SK-N-SH treated with all-trans-retinoic acid at 6 μM for 48 hours (cell line): Measurements from ENCODE around the gene PYGL.
A peak's percentile ranks its signal among the peaks of the same experiment; 100 is the strongest.

ENCODE experiments used
- ARNTL ChIP-seq: fragments of 450-650 bp; formaldehyde crosslinking; IDR thresholded peaks from 2 replicates; pipeline ENCODE4 v1.5.0; 2020; ENCODE audit warnings: low read depth, mild to moderate bottlenecking, moderate library complexity, borderline replicate concordance
- CSDC2 ChIP-seq: fragments of 250-450 bp; sonication (Bioruptor Pico); IDR thresholded peaks from 2 replicates; pipeline ENCODE4 v1.5.0; 2020; ENCODE audit warnings: mild to moderate bottlenecking, moderate library complexity
- ISL1 ChIP-seq: fragments of 250-450 bp; sonication (Bioruptor Pico); IDR thresholded peaks from 2 replicates; pipeline ENCODE4 v2.1.2; 2022; ENCODE audit warnings: mild to moderate bottlenecking, moderate library complexity
- OSR1 ChIP-seq: fragments of 250-450 bp; sonication (Bioruptor Pico); IDR thresholded peaks from 2 replicates; pipeline ENCODE4 v1.8.0; 2022; ENCODE audit warnings: moderate library complexity, mild to moderate bottlenecking, inconsistent platforms
- PPARA ChIP-seq: fragments of 250-450 bp; sonication (Bioruptor Pico); IDR thresholded peaks from 2 replicates; pipeline ENCODE4 v1.5.0; 2020; ENCODE audit warnings: mild to moderate bottlenecking, borderline replicate concordance
- RARB ChIP-seq: fragments of 250-450 bp; sonication (Bioruptor Pico); IDR thresholded peaks from 2 replicates; pipeline ENCODE4 v1.8.0; 2021; ENCODE audit warnings: mild to moderate bottlenecking, moderate library complexity
- TCF4 ChIP-seq: fragments of 250-450 bp; sonication (Bioruptor Pico); IDR thresholded peaks from 2 replicates; pipeline ENCODE4 v1.8.0; 2021; ENCODE audit warnings: mild to moderate bottlenecking, moderate library complexity, borderline replicate concordance
- TOX ChIP-seq: fragments of 250-450 bp; sonication (Bioruptor Pico); IDR thresholded peaks from 2 replicates; pipeline ENCODE4 v1.8.0; 2021; ENCODE audit warnings: mild to moderate bottlenecking, moderate library complexity, borderline replicate concordance
- ZFP3 ChIP-seq: fragments of 250-450 bp; sonication (Bioruptor Pico); IDR thresholded peaks from 2 replicates; pipeline ENCODE4 v1.5.0; 2020; ENCODE audit warnings: mild to moderate bottlenecking, moderate library complexity
- ZNF70 ChIP-seq: fragments of 450-650 bp; formaldehyde crosslinking; IDR thresholded peaks from 2 replicates; pipeline ENCODE4 v1.5.0; 2020; ENCODE audit warnings: mild to moderate bottlenecking, moderate library complexity
- TF ChIP-seq, protein P1 (sequence below): fragments of 250-450 bp; sonication (Bioruptor Pico); IDR thresholded peaks from 2 replicates; pipeline ENCODE4 v1.5.1; 2020; ENCODE audit warnings: low read depth, mild to moderate bottlenecking, moderate library complexity
- TF ChIP-seq, protein P2 (sequence below): fragments of 250-450 bp; sonication (Bioruptor Pico); IDR thresholded peaks from 2 replicates; pipeline ENCODE4 v1.5.1; 2021; ENCODE audit warnings: mild to moderate bottlenecking, moderate library complexity
- TF ChIP-seq, protein P3 (sequence below): fragments of 250-450 bp; sonication (Bioruptor Pico); IDR thresholded peaks from 2 replicates; pipeline ENCODE4 v1.8.0; 2020; ENCODE audit warnings: mild to moderate bottlenecking, moderate library complexity, borderline replicate concordance

DNA sequence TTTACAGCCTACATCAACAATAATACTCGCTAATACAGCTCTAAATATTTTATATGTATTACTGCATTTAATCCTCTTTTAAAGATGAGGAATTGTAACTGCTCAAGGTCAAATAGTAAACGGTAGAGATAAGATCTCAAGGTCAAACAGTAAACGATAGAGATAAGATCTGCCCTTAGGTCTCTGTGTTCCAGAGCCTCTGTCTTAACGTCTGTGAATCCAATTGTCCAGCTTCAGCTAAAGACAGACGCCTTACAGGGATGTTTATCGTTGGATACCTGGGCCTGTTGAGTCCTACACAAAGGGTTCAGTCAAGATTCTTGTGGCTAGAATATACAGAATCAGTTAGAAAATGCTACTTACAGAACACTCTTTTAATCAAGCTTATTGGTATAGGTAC is 20.0 kb downstream of the PYGL start:
- TF ChIP-seq, protein P1, sequence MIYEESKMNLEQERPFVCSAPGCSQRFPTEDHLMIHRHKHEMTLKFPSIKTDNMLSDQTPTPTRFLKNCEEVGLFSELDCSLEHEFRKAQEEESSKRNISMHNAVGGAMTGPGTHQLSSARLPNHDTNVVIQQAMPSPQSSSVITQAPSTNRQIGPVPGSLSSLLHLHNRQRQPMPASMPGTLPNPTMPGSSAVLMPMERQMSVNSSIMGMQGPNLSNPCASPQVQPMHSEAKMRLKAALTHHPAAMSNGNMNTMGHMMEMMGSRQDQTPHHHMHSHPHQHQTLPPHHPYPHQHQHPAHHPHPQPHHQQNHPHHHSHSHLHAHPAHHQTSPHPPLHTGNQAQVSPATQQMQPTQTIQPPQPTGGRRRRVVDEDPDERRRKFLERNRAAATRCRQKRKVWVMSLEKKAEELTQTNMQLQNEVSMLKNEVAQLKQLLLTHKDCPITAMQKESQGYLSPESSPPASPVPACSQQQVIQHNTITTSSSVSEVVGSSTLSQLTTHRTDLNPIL (CRISPR knock-in tag): no peak
- TF ChIP-seq ARNTL: no peak
- no peak for TF ChIP-seq ISL1 (CRISPR knock-in tag)
- TF ChIP-seq TOX (CRISPR knock-in tag): no peak
- no peak for TF ChIP-seq PPARA
- TF ChIP-seq ZNF70: no peak
- TF ChIP-seq TCF4 (CRISPR knock-in tag): 0 out of 2 replicates have a peak, but pooled peaks have one; percentile 33
- TF ChIP-seq CSDC2 (CRISPR knock-in tag): no peak
- no peak for TF ChIP-seq RARB
- TF ChIP-seq, protein P2, sequence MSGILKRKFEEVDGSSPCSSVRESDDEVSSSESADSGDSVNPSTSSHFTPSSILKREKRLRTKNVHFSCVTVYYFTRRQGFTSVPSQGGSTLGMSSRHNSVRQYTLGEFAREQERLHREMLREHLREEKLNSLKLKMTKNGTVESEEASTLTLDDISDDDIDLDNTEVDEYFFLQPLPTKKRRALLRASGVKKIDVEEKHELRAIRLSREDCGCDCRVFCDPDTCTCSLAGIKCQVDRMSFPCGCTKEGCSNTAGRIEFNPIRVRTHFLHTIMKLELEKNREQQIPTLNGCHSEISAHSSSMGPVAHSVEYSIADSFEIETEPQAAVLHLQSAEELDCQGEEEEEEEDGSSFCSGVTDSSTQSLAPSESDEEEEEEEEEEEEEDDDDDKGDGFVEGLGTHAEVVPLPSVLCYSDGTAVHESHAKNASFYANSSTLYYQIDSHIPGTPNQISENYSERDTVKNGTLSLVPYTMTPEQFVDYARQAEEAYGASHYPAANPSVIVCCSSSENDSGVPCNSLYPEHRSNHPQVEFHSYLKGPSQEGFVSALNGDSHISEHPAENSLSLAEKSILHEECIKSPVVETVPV (CRISPR knock-in tag): no peak
- TF ChIP-seq ZFP3: no peak
- no peak for TF ChIP-seq OSR1 (CRISPR knock-in tag)
- TF ChIP-seq, protein P3, sequence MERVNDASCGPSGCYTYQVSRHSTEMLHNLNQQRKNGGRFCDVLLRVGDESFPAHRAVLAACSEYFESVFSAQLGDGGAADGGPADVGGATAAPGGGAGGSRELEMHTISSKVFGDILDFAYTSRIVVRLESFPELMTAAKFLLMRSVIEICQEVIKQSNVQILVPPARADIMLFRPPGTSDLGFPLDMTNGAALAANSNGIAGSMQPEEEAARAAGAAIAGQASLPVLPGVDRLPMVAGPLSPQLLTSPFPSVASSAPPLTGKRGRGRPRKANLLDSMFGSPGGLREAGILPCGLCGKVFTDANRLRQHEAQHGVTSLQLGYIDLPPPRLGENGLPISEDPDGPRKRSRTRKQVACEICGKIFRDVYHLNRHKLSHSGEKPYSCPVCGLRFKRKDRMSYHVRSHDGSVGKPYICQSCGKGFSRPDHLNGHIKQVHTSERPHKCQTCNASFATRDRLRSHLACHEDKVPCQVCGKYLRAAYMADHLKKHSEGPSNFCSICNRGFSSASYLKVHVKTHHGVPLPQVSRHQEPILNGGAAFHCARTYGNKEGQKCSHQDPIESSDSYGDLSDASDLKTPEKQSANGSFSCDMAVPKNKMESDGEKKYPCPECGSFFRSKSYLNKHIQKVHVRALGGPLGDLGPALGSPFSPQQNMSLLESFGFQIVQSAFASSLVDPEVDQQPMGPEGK: no peak
